ENCODE results near the gene LRRC26. TPM values are rescaled to one million over a fixed set of nuclear protein-coding genes. Genes with fewer than 3 reads are reported as not detected.

The LRRC26 gene
- total RNA-seq, 2 donors from 2014 or later = 1.3 TPM; not detected in 1

GRCh38 chr9:137191691-137192447 is 22.0 kb upstream of the LRRC26 start:
- Histone ChIP-seq H3K27me3 (no peaks in the 10 kb centered on the region), H3K36me3 (replicated peaks in 1 of 2; ENCODE audit: insufficient read depth in 1 of 2, low read depth in 2 of 2) (peaks cover 0 to 2% of the 10 kb centered on the region in 2 donors), H3K4me1 (peaks cover 91% of the 10 kb centered on the region), H3K4me3 (no peak overlapping the region), H3K9me3 (no peaks in the 10 kb centered on the region), H3K27ac (peak overlapping the region; percentile 13 to 93 (median 58))
- WGBS, 2 donors = 69% methylated on average over 21 of the region's 22 CpGs; no CpG with 5 or more reads in 1 of the 2 donors
- TF ChIP-seq CTCF (IDR thresholded peaks at IDR 0.05) = no peak
- TF ChIP-seq POLR2A (IDR thresholded peaks at IDR 0.05) = peak in 1 of 3 donors; percentile 6
- DNase-seq (no peak), ATAC-seq (no peak)
- intact Hi-C loops (cut with DNase I) = loop anchor here (5.0 kb wide), 1 partner anchor 40 kb away; the partner anchor contains the start of gene SLC34A3

- H3K27me3 ChIP-seq = no peaks in the 10 kb centered on the region
- no peak for TF ChIP-seq POLR2A (IDR thresholded peaks at IDR 0.05)
- no peak for TF ChIP-seq CTCF (IDR thresholded peaks at IDR 0.05)
- peak overlapping the region in 3 of 4 donors; percentile 93 to 96 (median 94) for H3K27ac ChIP-seq
- no peaks in the 10 kb centered on the region for H3K9me3 ChIP-seq
- WGBS, 2 donors = 66 to 79% methylated on average over 3 of the region's 3 CpGs
- peaks cover 0 to 2% of the 10 kb centered on the region in 2 donors for H3K36me3 ChIP-seq (replicated peaks in 1 of 2; ENCODE audit: insufficient read depth in 1 of 2, low read depth in 2 of 2)
- H3K4me1 ChIP-seq = peaks cover 91% of the 10 kb centered on the region
- DNase-seq (no peak), ATAC-seq (no peak)
- intact Hi-C loops (cut with DNase I) = loop anchor here (5.0 kb wide), 1 partner anchor 41 kb away; the partner anchor contains the start of gene SLC34A3
- H3K4me3 ChIP-seq = no peak overlapping the region
Measured at GRCh38 chr9:137191245-137191644, 21.4 kb upstream of the LRRC26 start.

GRCh38 chr9:137190315-137190856 is 20.5 kb upstream of the LRRC26 start:
- Histone ChIP-seq H3K4me1 (peaks cover 91% of the 10 kb centered on the region), H3K36me3 (replicated peaks in 1 of 2; ENCODE audit: insufficient read depth in 1 of 2, low read depth in 2 of 2) (peaks cover 0 to 3% of the 10 kb centered on the region in 2 donors), H3K4me3 (no peak overlapping the region), H3K27me3 (no peaks in the 10 kb centered on the region), H3K9me3 (no peaks in the 10 kb centered on the region), H3K27ac (peak overlapping the region; percentile 93 to 99 (median 95))
- no peak for ATAC-seq
- intact Hi-C loops (cut with DNase I) = loop anchor here (5.0 kb wide), 1 partner anchor 42 kb away; the partner anchor contains the start of gene SLC34A3
- 20 to 25% methylated on average over 1 to 9 of the region's 9 CpGs for WGBS, 2 donors
- DNase-seq = peak in 2 of 4 donors; percentile 47 to 57
- TF ChIP-seq POLR2A (IDR thresholded peaks at IDR 0.05) (no peak), CTCF (IDR thresholded peaks at IDR 0.05) (peak in 4 of 7 experiments; percentile 24 to 38 (median 26))

DNA sequence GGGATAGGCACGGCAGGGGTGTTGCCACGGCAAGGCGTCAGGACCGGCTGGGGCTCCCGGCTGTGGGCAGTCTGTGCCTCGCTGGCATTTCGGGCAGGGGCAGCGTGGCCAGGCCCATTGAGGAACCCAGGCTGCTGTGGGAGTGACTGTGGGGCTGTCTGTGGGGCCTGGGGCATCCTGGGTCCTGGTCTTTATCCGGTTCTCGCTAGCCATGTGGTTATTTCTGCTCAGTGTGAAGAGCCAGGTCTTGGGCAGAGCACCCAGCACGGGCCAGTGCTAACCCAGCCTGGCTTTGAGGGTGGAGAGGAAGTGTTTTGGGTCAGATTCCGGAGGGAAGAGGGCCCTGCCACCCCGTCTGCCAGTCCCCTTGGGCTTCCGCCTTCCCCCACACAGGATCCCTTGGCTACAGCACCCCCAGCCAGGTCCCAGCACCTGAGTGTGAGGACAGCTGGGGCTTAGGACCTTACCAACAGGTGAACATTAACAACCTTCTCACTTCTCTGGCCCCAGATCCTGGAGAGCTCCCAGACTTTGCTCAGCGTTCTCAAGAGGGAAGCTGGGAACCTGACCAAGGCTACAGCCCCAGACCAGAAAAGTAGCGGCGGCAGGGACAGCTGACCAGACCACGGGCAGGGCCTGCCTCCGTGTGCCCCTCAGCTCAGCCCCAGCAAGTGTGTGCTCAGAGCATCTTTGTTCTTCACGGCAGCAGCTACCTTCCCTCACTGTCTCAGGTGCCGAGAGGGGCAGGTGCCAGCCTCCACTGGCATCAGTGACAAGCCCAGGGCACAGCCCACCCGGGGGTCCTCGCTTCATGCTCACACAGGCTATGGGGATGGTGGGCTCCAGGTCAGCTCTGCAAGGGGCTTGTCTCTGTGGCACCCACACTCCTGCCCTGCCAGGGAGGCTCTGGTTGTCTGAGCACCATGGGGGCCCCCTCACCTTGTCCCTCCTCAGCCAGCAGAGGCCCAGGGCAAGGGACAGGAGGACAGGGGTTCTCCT is 19.7 kb upstream of the LRRC26 start:
- H3K9me3 ChIP-seq = no peaks in the 10 kb centered on the region
- H3K27ac ChIP-seq = peak overlapping the region; percentile 93 to 99 (median 95)
- 7 to 14% methylated on average over 3 to 23 of the region's 23 CpGs for WGBS, 2 donors
- TF ChIP-seq POLR2A (IDR thresholded peaks at IDR 0.05) (no peak), CTCF (IDR thresholded peaks at IDR 0.05) (peak in 1 of 7 experiments; percentile 23)
- H3K36me3 ChIP-seq (replicated peaks in 1 of 2; ENCODE audit: insufficient read depth in 1 of 2, low read depth in 2 of 2) = peaks cover 0 to 4% of the 10 kb centered on the region in 2 donors
- peak; percentile 3 for ATAC-seq
- peaks cover 83% of the 10 kb centered on the region for H3K4me1 ChIP-seq
- peak; percentile 50 to 68 (median 67) for DNase-seq
- H3K4me3 ChIP-seq = peak overlapping the region; percentile 79 to 90
- H3K27me3 ChIP-seq = no peaks in the 10 kb centered on the region
- intact Hi-C loops (cut with DNase I) = loop anchor here (5.0 kb wide), 1 partner anchor 43 kb away; the partner anchor contains the start of gene SLC34A3
